HEK293 (cell line): ENCODE data around the gene NUDT3.

Experiments
- CTCF ChIA-PET: fragments of 350-600 bp; formaldehyde crosslinking; extraction: SDS; loops from one replicate; lab custom pipeline; 2021; ENCODE audit warnings: antibody characterized with exemption; lab: Yijun Ruan, JAX
- POLR2A ChIA-PET: fragments of 300-600 bp; formaldehyde crosslinking; extraction: SDS; loops from one replicate; lab custom pipeline; 2020; ENCODE audit warnings: antibody characterized with exemption, inconsistent platforms; lab: Yijun Ruan, JAX
- H3K27ac ChIP-seq: fragments of 200-500 bp; sonication (Bioruptor generic); 2 replicates; pipeline ENCODE4 v1.5.1; 2014; ENCODE audit warnings: low read depth, low read length, control low read depth, inconsistent platforms; ENCODE audit errors: extremely low read depth
- H3K36me3 ChIP-seq, 2 experiments: fragments of 200-500 bp in 1 of 2; sonication (Bioruptor generic) in 1 of 2; 1 replicate in 1 of 2; 2 replicates in 1 of 2; pipeline ENCODE4 v1.5.1; 2014 to 2017; ENCODE audit warnings: inconsistent platforms in 2 of 2, low read length in 2 of 2; ENCODE audit not compliant: control insufficient read depth in 2 of 2, insufficient read depth in 1 of 2
- H3K4me1 ChIP-seq: fragments of 200-500 bp; sonication (Bioruptor generic); 2 replicates; pipeline ENCODE4 v1.5.1; 2014; ENCODE audit warnings: mild to moderate bottlenecking, low read length, inconsistent platforms; ENCODE audit not compliant: control insufficient read depth, insufficient read depth
- H3K4me3 ChIP-seq: 2 replicates; pipeline ENCODE4 v1.5.1; 2011; ENCODE audit warnings: low read depth, mild to moderate bottlenecking, control low read depth, low read length, moderate library complexity
- H3K9me3 ChIP-seq: fragments of 200-500 bp; sonication (Bioruptor generic); 2 replicates; pipeline ENCODE4 v1.5.1; 2014; ENCODE audit warnings: low read depth, low read length, inconsistent platforms; ENCODE audit not compliant: control insufficient read depth, insufficient read depth
- BCL11A ChIP-seq: fragments of 450-650 bp; formaldehyde crosslinking; IDR thresholded peaks from 2 replicates; pipeline ENCODE4 v1.5.1; 2016; ENCODE audit warnings: low read depth, missing biosample characterization, missing genetic modification characterization
- GLI4 ChIP-seq: fragments of 450-650 bp; formaldehyde crosslinking; IDR thresholded peaks from 2 replicates; pipeline ENCODE4 v1.5.1; 2016; ENCODE audit warnings: missing biosample characterization, missing genetic modification characterization
- HOXD13 ChIP-seq: sonication (generic); formaldehyde crosslinking; IDR thresholded peaks from 2 replicates; pipeline ENCODE4 v1.8.0; 2022; ENCODE audit warnings: missing genetic modification reagents, borderline replicate concordance
- IKZF3 ChIP-seq: fragments of 450-650 bp; IDR thresholded peaks from 2 replicates; pipeline ENCODE4 v1.5.0; 2018; ENCODE audit warnings: missing biosample characterization, mild to moderate bottlenecking, missing genetic modification characterization, moderate library complexity
- KLF7 ChIP-seq: fragments of 450-650 bp; formaldehyde crosslinking; IDR thresholded peaks from 2 replicates; pipeline ENCODE4 v1.5.1; 2016; ENCODE audit warnings: missing biosample characterization, missing genetic modification characterization, borderline replicate concordance
- PRDM1 ChIP-seq: fragments of 450-650 bp; formaldehyde crosslinking; IDR thresholded peaks from 2 replicates; pipeline ENCODE4; 2016; ENCODE audit warnings: missing biosample characterization, missing genetic modification characterization
- REPIN1 ChIP-seq: fragments of 450-650 bp; formaldehyde crosslinking; IDR thresholded peaks from 2 replicates; pipeline ENCODE4 v1.5.1; 2017; ENCODE audit warnings: missing biosample characterization, missing genetic modification characterization, low read depth
- SCRT1 ChIP-seq: fragments of 450-650 bp; formaldehyde crosslinking; IDR thresholded peaks from 2 replicates; pipeline ENCODE4 v1.5.1; 2016; ENCODE audit warnings: missing biosample characterization, missing genetic modification characterization, borderline replicate concordance
- SETDB1 ChIP-seq: IDR thresholded peaks from one replicate; pipeline ENCODE4 v1.6.1; 2017; ENCODE audit warnings: mild to moderate bottlenecking, low read length, moderate library complexity, mixed read lengths; ENCODE audit not compliant: insufficient read length
- SP7 ChIP-seq: fragments of 450-650 bp; formaldehyde crosslinking; IDR thresholded peaks from 2 replicates; pipeline ENCODE4 v1.5.1; 2016; ENCODE audit warnings: missing biosample characterization, missing genetic modification characterization
- WT1 ChIP-seq: fragments of 450-650 bp; formaldehyde crosslinking; IDR thresholded peaks from 2 replicates; pipeline ENCODE4 v1.5.1; 2016; ENCODE audit warnings: missing biosample characterization, missing genetic modification characterization
- ZFP3 ChIP-seq: fragments of 450-650 bp; formaldehyde crosslinking; IDR thresholded peaks from 2 replicates; pipeline ENCODE4 v1.5.1; 2016; ENCODE audit warnings: low read depth, missing biosample characterization, missing genetic modification characterization
- ZNF248 ChIP-seq: fragments of 450-650 bp; formaldehyde crosslinking; IDR thresholded peaks from 2 replicates; pipeline ENCODE4 v1.5.1; 2017; ENCODE audit warnings: missing biosample characterization, missing genetic modification characterization
- ZNF324 ChIP-seq: fragments of 450-650 bp; formaldehyde crosslinking; IDR thresholded peaks from 2 replicates; pipeline ENCODE4 v1.5.1; 2016; ENCODE audit warnings: missing biosample characterization, missing genetic modification characterization
- ZNF335 ChIP-seq: fragments of 450-650 bp; formaldehyde crosslinking; conservative IDR thresholded peaks from 2 replicates; pipeline ENCODE4 v1.5.1; 2016; ENCODE audit warnings: missing biosample characterization, missing genetic modification characterization
- ZNF341 ChIP-seq: fragments of 450-650 bp; formaldehyde crosslinking; IDR thresholded peaks from 2 replicates; pipeline ENCODE4; 2016; ENCODE audit warnings: low read depth, missing biosample characterization, missing genetic modification characterization
- ZNF362 ChIP-seq: fragments of 450-650 bp; formaldehyde crosslinking; IDR thresholded peaks from 2 replicates; pipeline ENCODE4 v1.5.1; 2016; ENCODE audit warnings: missing biosample characterization, missing genetic modification characterization
- ZNF514 ChIP-seq: fragments of 450-650 bp; formaldehyde crosslinking; IDR thresholded peaks from 2 replicates; pipeline ENCODE4 v1.5.1; 2016; ENCODE audit warnings: missing biosample characterization, missing genetic modification characterization
- ZNF580 ChIP-seq: fragments of 450-650 bp; formaldehyde crosslinking; IDR thresholded peaks from 2 replicates; pipeline ENCODE4 v1.5.1; 2016; ENCODE audit warnings: missing biosample characterization, missing genetic modification characterization
- ZNF600 ChIP-seq: fragments of 450-650 bp; formaldehyde crosslinking; IDR thresholded peaks from 2 replicates; pipeline ENCODE4 v1.5.1; 2016; ENCODE audit warnings: missing biosample characterization, missing genetic modification characterization
- ZNF624 ChIP-seq: fragments of 450-650 bp; formaldehyde crosslinking; IDR thresholded peaks from 2 replicates; pipeline ENCODE4 v1.5.1; 2017; ENCODE audit warnings: missing biosample characterization, missing genetic modification characterization
- ZNF654 ChIP-seq: fragments of 450-650 bp; formaldehyde crosslinking; IDR thresholded peaks from 2 replicates; pipeline ENCODE4 v1.5.1; 2016; ENCODE audit warnings: low read depth, missing biosample characterization, missing genetic modification characterization
- ZNF692 ChIP-seq: fragments of 450-650 bp; formaldehyde crosslinking; IDR thresholded peaks from 2 replicates; pipeline ENCODE4 v1.5.1; 2016; ENCODE audit warnings: missing biosample characterization, missing genetic modification characterization
- ZNF747 ChIP-seq: fragments of 450-650 bp; formaldehyde crosslinking; IDR thresholded peaks from 2 replicates; pipeline ENCODE4 v1.5.1; 2016; ENCODE audit warnings: missing biosample characterization, missing genetic modification characterization
- ZXDB ChIP-seq: fragments of 450-650 bp; formaldehyde crosslinking; IDR thresholded peaks from 2 replicates; pipeline ENCODE4 v1.5.1; 2016; ENCODE audit warnings: missing biosample characterization, missing genetic modification characterization

Gene NUDT3

DNA sequence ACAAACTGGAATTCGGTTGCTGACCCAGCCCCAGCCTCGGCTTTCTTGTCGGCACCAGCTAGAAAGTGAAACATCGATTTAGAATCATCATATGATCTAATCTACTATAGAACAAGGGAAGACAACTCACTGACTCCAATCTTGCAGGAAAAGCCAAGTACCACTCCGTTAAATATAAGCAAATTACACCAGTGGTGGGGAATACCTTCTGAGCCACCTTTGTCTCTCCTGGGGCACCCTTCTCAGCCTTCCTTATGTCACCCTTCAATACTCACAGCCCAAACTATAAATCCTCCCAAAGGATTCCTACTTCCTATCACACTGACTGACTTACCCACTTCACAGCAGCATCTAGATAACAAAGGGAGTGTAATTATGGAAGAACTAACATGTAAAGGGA, 25.9 kb upstream of the NUDT3 start:
- H3K4me1 ChIP-seq: no peaks in the 10 kb centered on the region
- H3K36me3 ChIP-seq: peaks cover 62 to 89% of the 10 kb centered on the region in 2 experiments
- TF ChIP-seq ZNF341 (tag by site-specific recombination): no peak
- TF ChIP-seq SP7 (tag by site-specific recombination): peak; percentile 48; the same call in 1 of the 2 replicates
- TF ChIP-seq PRDM1: no peak
- no peak for TF ChIP-seq ZNF580 (tag by site-specific recombination)
- TF ChIP-seq ZNF248 (tag by site-specific recombination): no peak
- TF ChIP-seq SETDB1: no peak
- TF ChIP-seq ZNF654 (tag by site-specific recombination): no peak
- peak; percentile 33; the same call in 1 of the 2 replicates for TF ChIP-seq WT1 (tag by site-specific recombination)
- TF ChIP-seq ZNF624: no peak
- CTCF ChIA-PET: interaction anchor here (0.9 to 1.1 kb wide), 3 partner anchors 169 to 363 kb away, joined by 3 read pairs; partner anchors contain the start of gene HMGA1
- H3K9me3 ChIP-seq: no peaks in the 10 kb centered on the region
- POLR2A ChIA-PET: interaction anchor here (1.0 kb wide), 1 partner anchor 169 kb away, joined by 3 read pairs; no protein-coding TSS in a partner anchor
- H3K4me3 ChIP-seq: no peak overlapping the region
- peak overlapping the region; percentile 34; the same call in 1 of the 2 replicates for H3K27ac ChIP-seq

GRCh38 chr6:34416877-34417371, 24.5 kb upstream of the NUDT3 start:
- Histone ChIP-seq H3K9me3 (no peaks in the 10 kb centered on the region), H3K27ac (no peak overlapping the region), H3K4me1 (no peaks in the 10 kb centered on the region), H3K36me3 (peaks cover 48 to 80% of the 10 kb centered on the region in 2 experiments), H3K4me3 (no peak overlapping the region)
- TF ChIP-seq ZNF514 (tag by site-specific recombination) (no peak), WT1 (tag by site-specific recombination) (peak; percentile 10; the same call in 1 of the 2 replicates), ZNF600 (tag by site-specific recombination) (peak; percentile 40; the same call in 1 of the 2 replicates), ZNF362 (peak; percentile 77; the same call in 1 of the 2 replicates), GLI4 (tag by site-specific recombination) (no peak)
- CTCF ChIA-PET: interaction anchor here (0.6 to 3.6 kb wide), 4 partner anchors 168 to 254 kb away, joined by 3 to 101 read pairs (median 23); partner anchors contain the start of gene SMIM29
- POLR2A ChIA-PET: interaction anchor here (0.6 to 4.6 kb wide), 7 partner anchors 7 to 751 kb away, joined by 3 to 75 read pairs (median 5); partner anchors contain the start of genes RPS10 and SMIM29

DNA sequence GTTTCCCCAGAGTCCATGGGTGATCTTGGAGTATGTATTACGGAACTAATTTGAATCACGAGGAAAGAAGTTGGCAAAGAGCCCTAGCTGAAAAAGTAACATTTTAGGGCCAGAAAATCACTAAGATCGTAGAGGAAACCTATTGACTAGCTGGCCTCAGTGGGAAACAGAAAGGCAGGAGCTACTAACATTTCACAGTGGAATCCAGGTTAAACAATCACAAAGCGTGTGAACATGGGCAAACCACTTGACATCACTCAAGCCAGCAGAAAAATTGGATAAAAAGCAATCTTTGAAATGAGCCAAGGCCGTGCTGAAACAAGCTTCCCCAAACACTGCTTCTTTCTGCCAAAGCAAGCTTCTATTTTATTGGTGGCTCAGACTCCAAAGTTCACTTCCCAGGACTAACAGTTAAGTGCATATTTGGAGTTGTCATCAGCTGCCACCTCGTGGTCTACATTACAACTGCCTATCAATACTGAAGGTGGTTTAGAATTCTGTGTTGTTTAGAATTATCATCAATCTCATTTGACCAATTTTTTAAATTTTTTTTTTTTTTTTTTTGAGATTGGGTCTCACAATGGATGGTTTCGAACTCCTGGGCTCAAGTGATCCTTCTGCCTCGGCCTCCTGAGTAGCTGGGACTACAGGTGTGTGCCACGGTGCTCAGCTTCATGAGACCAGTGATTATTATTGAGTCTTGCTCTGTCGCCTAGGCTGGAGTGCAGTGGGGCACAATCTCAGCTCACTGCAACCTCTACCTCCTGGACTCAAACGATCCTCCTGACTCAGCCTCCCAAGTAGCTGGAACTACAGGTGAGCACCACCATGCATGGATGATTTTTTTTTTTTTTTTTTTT, 22.8 kb upstream of the NUDT3 start:
- ChIA-PET CTCF (interaction anchor here (0.5 to 3.6 kb wide), 44 partner anchors 11 to 684 kb away, joined by 3 to 101 read pairs (median 4); partner anchors contain the start of genes NUDT3, RPS10 and SMIM29), POLR2A (interaction anchor here (0.6 to 4.6 kb wide), 17 partner anchors 9 to 323 kb away, joined by 3 to 75 read pairs (median 4); partner anchors contain the start of genes RPS10 and SMIM29)
- Histone ChIP-seq H3K4me1 (no peaks in the 10 kb centered on the region), H3K4me3 (no peak overlapping the region), H3K9me3 (no peaks in the 10 kb centered on the region), H3K36me3 (peaks cover 34 to 63% of the 10 kb centered on the region in 2 experiments), H3K27ac (no peak overlapping the region)
- TF ChIP-seq REPIN1: peak; percentile 84; the same call in 1 of the 2 replicates
- TF ChIP-seq ZNF692: no peak
- 0 out of 2 replicates have a peak, but pooled peaks have one; percentile 61 for TF ChIP-seq BCL11A (tag by site-specific recombination)
- 0 out of 2 replicates have a peak, but pooled peaks have one; percentile 13 for TF ChIP-seq HOXD13 (CRISPR knock-in tag)
- TF ChIP-seq ZNF324: peak; percentile 50; the same call in 1 of the 2 replicates
- TF ChIP-seq KLF7 (tag by site-specific recombination): no peak
- TF ChIP-seq ZNF335 (tag by site-specific recombination): no peak
- TF ChIP-seq SCRT1 (tag by site-specific recombination): peak; percentile 83
- peak; percentile 49; the same call in 1 of the 2 replicates for TF ChIP-seq ZFP3 (tag by site-specific recombination)
- TF ChIP-seq ZNF747: no peak
- TF ChIP-seq IKZF3 (tag by site-specific recombination): 0 out of 2 replicates have a peak, but pooled peaks have one; percentile 23
- TF ChIP-seq ZNF362: peak; percentile 95
- peak; percentile 35 for TF ChIP-seq ZXDB
